GM12891 (cell line): Measurements from ENCODE around the gene ENTHD1.

Experiments
- PAX5 ChIP-seq: IDR thresholded peaks from 2 replicates; pipeline ENCODE4 v1.6.1; 2011; ENCODE audit warnings: low read length, moderate library complexity, mild to moderate bottlenecking; ENCODE audit not compliant: insufficient read depth, severe bottlenecking
- POLR2A ChIP-seq: IDR thresholded peaks from 2 replicates; pipeline ENCODE4 v1.6.1; 2011; ENCODE audit warnings: low read depth, low read length, control low read depth
- POLR2AphosphoS5 ChIP-seq: IDR thresholded peaks from 2 replicates; pipeline ENCODE4 v1.6.1; 2011; ENCODE audit warnings: low read depth, low read length, control low read depth
- POU2F2 ChIP-seq: IDR thresholded peaks from 2 replicates; pipeline ENCODE4 v1.6.1; 2011; ENCODE audit warnings: low read depth, mild to moderate bottlenecking, control low read depth, low read length, moderate library complexity
- SPI1 ChIP-seq: IDR thresholded peaks from 2 replicates; pipeline ENCODE4 v1.6.1; 2011; ENCODE audit warnings: low read depth, low read length, control low read depth
- TAF1 ChIP-seq: IDR thresholded peaks from 2 replicates; pipeline ENCODE4 v1.6.1; 2011; ENCODE audit warnings: low read depth, low read length, control low read depth

DNA sequence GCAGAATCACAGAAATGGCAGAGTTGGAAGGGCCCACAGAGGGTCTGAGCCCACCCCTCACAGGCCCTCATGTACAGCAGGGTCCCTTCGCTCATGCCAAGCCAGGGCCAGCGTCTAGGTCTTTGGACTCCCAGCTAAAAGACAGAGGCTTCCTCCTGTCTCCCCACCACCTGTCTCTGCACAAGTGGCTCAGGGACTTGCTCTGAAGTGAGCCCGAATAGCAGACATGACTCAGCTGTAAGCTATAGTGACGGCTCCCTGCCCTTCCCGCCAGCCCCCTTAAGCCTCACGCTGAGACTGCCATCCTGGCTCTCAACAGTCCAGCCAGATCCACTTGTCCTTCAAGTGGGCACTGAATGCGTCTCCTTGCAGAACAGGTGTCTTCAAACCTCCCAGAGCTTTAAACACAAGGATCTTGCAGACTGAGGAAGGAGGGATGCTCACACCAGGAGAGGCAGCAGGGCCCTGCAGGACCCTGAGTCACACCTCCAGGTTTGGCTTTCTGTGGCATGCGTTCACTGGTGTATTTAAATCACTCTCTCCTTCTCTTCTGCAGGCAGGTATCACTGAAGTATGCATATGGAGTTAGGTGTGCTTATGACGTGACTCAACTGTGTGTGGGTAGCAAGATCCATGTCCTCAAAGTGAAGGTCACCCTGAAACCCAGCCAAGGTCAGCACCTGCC is 168.1 kb downstream of the ENTHD1 start:
- no peak for TF ChIP-seq POLR2A
- TF ChIP-seq POLR2AphosphoS5 = no peak
- TF ChIP-seq TAF1 = no peak
- no peak for TF ChIP-seq SPI1
- no peak for TF ChIP-seq PAX5
- no peak for TF ChIP-seq POU2F2
